DND-41 (cell line): ENCODE data around the gene ITIH1.

ENCODE experiments used
- CTCF ChIP-seq: IDR thresholded peaks from 2 replicates; pipeline ENCODE4 v1.5.1; 2012; ENCODE audit warnings: borderline replicate concordance, low read length, moderate library complexity, mild to moderate bottlenecking; ENCODE audit not compliant: poor library complexity, severe bottlenecking; ENCODE audit errors: extremely low read depth
- EZH2 ChIP-seq: IDR thresholded peaks from 3 replicates; pipeline ENCODE4 v1.6.1; 2012; ENCODE audit warnings: borderline replicate concordance, low read depth, mild to moderate bottlenecking, moderate library complexity, low read length, inconsistent platforms; ENCODE audit not compliant: severe bottlenecking

- TF ChIP-seq CTCF, result no peak
- TF ChIP-seq EZH2, result no peak
Measured at GRCh38 chr3:52779011-52779836, 1.8 kb downstream of the ITIH1 start.
